Epithelial cell of proximal tubule (primary cell): Measurements from ENCODE around the gene SDR42E1. TPM values are rescaled to one million over a fixed set of nuclear protein-coding genes. Genes with fewer than 3 reads are reported as not detected.

Experiments used
- DNase-seq: peaks from one replicate; pipeline ENCODE4 v3.0.0-alpha.2; 2011; ENCODE audit warnings: low read depth
- H3K4me3 ChIP-seq: 2 replicates; pipeline ENCODE4 v1.5.1; 2011; ENCODE audit warnings: low read depth, mild to moderate bottlenecking, low read length
- total RNA-seq: library from RNA; depleted of rRNA; stranded (reverse); fragments of >200 nt; gene quantifications from 2 replicates; pipeline ENCODE4 v1.2.3, GENCODE V29; 2015
- TF ChIP-seq, protein P1 (sequence below): conservative IDR thresholded peaks from 2 replicates; pipeline ENCODE4 v1.5.1; 2012; ENCODE audit warnings: low read depth, mild to moderate bottlenecking, low read length

The SDR42E1 gene
- total RNA-seq, 1 donor from 2014 or later: 16.1 TPM

DNA sequence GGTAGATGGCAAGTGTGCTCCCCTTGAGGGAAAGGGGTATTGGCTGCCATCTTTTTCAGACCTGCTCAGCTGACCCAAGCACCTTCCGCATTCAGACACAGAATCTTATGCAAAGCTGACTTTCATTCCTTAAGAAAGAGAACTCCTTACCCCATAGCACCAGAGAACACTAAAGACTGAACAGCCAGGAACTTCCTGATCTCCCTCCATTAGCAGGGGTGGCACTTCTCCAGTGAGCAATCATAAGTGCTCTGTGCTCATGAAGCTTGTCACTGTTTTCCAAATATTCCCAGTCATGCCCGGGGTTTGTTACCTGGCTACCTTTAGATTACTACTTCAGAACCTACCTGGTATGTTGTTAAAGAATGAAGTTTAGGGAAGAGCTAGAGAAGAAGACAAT is 35.7 kb upstream of the SDR42E1 start:
- TF ChIP-seq, protein P1, sequence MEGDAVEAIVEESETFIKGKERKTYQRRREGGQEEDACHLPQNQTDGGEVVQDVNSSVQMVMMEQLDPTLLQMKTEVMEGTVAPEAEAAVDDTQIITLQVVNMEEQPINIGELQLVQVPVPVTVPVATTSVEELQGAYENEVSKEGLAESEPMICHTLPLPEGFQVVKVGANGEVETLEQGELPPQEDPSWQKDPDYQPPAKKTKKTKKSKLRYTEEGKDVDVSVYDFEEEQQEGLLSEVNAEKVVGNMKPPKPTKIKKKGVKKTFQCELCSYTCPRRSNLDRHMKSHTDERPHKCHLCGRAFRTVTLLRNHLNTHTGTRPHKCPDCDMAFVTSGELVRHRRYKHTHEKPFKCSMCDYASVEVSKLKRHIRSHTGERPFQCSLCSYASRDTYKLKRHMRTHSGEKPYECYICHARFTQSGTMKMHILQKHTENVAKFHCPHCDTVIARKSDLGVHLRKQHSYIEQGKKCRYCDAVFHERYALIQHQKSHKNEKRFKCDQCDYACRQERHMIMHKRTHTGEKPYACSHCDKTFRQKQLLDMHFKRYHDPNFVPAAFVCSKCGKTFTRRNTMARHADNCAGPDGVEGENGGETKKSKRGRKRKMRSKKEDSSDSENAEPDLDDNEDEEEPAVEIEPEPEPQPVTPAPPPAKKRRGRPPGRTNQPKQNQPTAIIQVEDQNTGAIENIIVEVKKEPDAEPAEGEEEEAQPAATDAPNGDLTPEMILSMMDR: no peak
- H3K4me3 ChIP-seq: no peak overlapping the region
- DNase-seq: no peak

DNA sequence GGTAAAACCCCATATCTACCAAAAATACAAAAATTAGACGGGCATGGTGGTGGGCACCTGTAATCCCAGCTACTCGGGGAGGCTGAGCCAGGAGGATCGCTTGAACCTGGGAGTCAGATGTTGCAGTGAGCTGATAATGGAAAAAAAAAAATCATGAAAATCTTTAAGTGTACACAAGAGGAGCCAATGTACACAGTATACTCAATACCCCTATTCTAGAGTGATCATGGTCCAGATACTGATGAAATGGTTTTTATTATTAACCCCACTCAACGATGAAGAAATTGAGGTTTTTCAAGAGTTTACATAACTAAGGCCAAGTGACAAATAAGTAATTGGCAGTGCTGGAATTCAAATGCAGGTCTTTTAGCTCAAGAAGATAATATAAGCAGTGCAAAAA is 35.3 kb upstream of the SDR42E1 start:
- H3K4me3 ChIP-seq: no peak overlapping the region
- DNase-seq: no peak
- TF ChIP-seq, protein P1: no peak

GRCh38 chr16:82045465-82045864 is 34.2 kb upstream of the SDR42E1 start:
- no peak for DNase-seq
- TF ChIP-seq, protein P1: no peak
- H3K4me3 ChIP-seq: no peak overlapping the region

- no peak for DNase-seq
- TF ChIP-seq, protein P1: no peak
- no peak overlapping the region for H3K4me3 ChIP-seq
These were observed 33.3 kb upstream of the SDR42E1 start for GRCh38 chr16:82044585-82044911.

- DNase-seq: peak; percentile 38
- no peak overlapping the region for H3K4me3 ChIP-seq
These were observed 32.7 kb upstream of the SDR42E1 start for GRCh38 chr16:82043680-82044584.

GRCh38 chr16:82042846-82043245 is 31.6 kb upstream of the SDR42E1 start:
- H3K4me3 ChIP-seq: no peak overlapping the region
- no peak for DNase-seq
- TF ChIP-seq, protein P1: no peak

More at GRCh38 chr16:82043680-82044584, 32.7 kb upstream of the SDR42E1 start:
- TF ChIP-seq, protein P1: no peak

DNA sequence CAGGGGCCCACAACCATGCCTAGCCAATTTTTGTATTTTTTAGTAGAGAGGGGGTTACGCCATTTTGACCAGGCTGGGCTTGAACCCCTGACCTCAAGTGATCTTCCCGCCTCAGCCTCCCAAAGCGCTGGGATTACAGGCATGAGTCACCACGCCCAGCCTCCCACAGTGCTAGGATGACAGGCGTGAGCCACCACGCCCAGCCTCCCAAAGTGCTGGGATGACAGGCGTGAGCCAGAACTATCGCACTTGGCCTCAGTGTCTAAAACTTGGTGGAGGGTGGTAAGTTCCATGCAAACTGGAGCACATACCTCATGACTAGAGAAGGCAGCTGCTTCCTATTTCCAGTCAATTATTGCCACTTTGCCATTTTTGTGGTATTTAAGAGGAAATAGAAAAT is 30.9 kb upstream of the SDR42E1 start:
- TF ChIP-seq, protein P1: no peak
- DNase-seq: no peak
- no peak overlapping the region for H3K4me3 ChIP-seq
